Karpas-422 (cell line): ENCODE measurements around the gene OGN. TPM values are rescaled to one million over a fixed set of nuclear protein-coding genes. Genes with fewer than 3 reads are reported as not detected.

ENCODE experiments used
- DNase-seq: peaks from one replicate; pipeline ENCODE4 v3.0.0-alpha.2; 2015
- H2AFZ ChIP-seq: fragments of 200-600 bp; sonication (generic); 2 replicates; pipeline ENCODE4 v1.6.1; 2014; ENCODE audit warnings: antibody characterized with exemption, low read length, mixed read lengths
- H3K27ac ChIP-seq: fragments of 200-600 bp; sonication (generic); 2 replicates; pipeline ENCODE4 v1.5.1; 2014; ENCODE audit warnings: mild to moderate bottlenecking, low read length, moderate library complexity
- H3K27me3 ChIP-seq: fragments of 200-600 bp; sonication (generic); 2 replicates; pipeline ENCODE4 v1.6.1; 2014; ENCODE audit warnings: low read length, mixed read lengths
- H3K36me3 ChIP-seq: fragments of 200-600 bp; sonication (generic); 2 replicates; pipeline ENCODE4 v1.6.1; 2014; ENCODE audit warnings: low read length, mixed read lengths; ENCODE audit not compliant: insufficient read depth
- H3K4me1 ChIP-seq: fragments of 200-600 bp; sonication (generic); 2 replicates; pipeline ENCODE4 v1.6.1; 2014; ENCODE audit warnings: mild to moderate bottlenecking, low read length, mixed read lengths
- H3K4me2 ChIP-seq: fragments of 200-600 bp; sonication (generic); 2 replicates; pipeline ENCODE4 v1.6.1; 2014; ENCODE audit warnings: low read length, low read depth, mild to moderate bottlenecking; ENCODE audit not compliant: poor library complexity, severe bottlenecking
- H3K4me3 ChIP-seq: fragments of 200-600 bp; sonication (generic); 2 replicates; pipeline ENCODE4 v1.5.1; 2014; ENCODE audit warnings: mild to moderate bottlenecking, antibody characterized with exemption, low read length, mixed read lengths
- H3K79me2 ChIP-seq: fragments of 200-600 bp; sonication (generic); 2 replicates; pipeline ENCODE4 v1.6.1; 2014; ENCODE audit warnings: mild to moderate bottlenecking, low read length, mixed read lengths
- H3K9ac ChIP-seq: fragments of 200-600 bp; sonication (generic); 2 replicates; pipeline ENCODE4 v1.6.0; 2014; ENCODE audit warnings: low read length
- H3K9me2 ChIP-seq: fragments of 200-600 bp; sonication (generic), shearing (Covaris generic); replicated peaks from 2 replicates; pipeline ENCODE4 v1.6.0; 2014; ENCODE audit warnings: mild to moderate bottlenecking, low read length, moderate library complexity; ENCODE audit not compliant: insufficient read depth
- H3K9me3 ChIP-seq: fragments of 300-700, 200-600 bp; sonication (generic); 2 replicates; pipeline ENCODE4 v1.6.1; 2014; ENCODE audit warnings: low read length, mixed read lengths
- H4K20me1 ChIP-seq: fragments of 200-600 bp; sonication (generic); 2 replicates; pipeline ENCODE4 v1.6.1; 2014; ENCODE audit warnings: mild to moderate bottlenecking, antibody characterized with exemption, low read length, low read depth; ENCODE audit not compliant: insufficient read depth
- total RNA-seq: library from RNA; depleted of rRNA; stranded (reverse); fragments of >200 nt; shearing (Covaris generic); gene quantifications from 2 replicates; pipeline ENCODE4 v1.2.3, GENCODE V29; 2014; ENCODE audit warnings: low replicate concordance

Gene OGN
- total RNA-seq, 1 experiment from 2014 or later = 16.4 TPM

GRCh38 chr9:92397853-92398252, 6.5 kb downstream of the OGN start:
- no peaks in the 10 kb centered on the region for H3K27me3 ChIP-seq
- H3K79me2 ChIP-seq = peaks cover 34% of the 10 kb centered on the region
- no peak for DNase-seq
- no peaks in the 10 kb centered on the region for H3K9me2 ChIP-seq
- H3K4me1 ChIP-seq = peaks cover 14% of the 10 kb centered on the region
- H3K27ac ChIP-seq = no peak overlapping the region
- H4K20me1 ChIP-seq = no peaks in the 10 kb centered on the region
- no peak overlapping the region for H3K4me3 ChIP-seq
- no peak overlapping the region for H3K9ac ChIP-seq
- no peaks in the 10 kb centered on the region for H3K36me3 ChIP-seq
- no peaks in the 10 kb centered on the region for H3K9me3 ChIP-seq
- H3K4me2 ChIP-seq = no peak overlapping the region
- H2AFZ ChIP-seq = no peak overlapping the region

GRCh38 chr9:92395617-92396016, 8.8 kb downstream of the OGN start:
- Histone ChIP-seq H3K4me2 (no peak overlapping the region), H3K79me2 (peaks cover 18% of the 10 kb centered on the region), H3K4me1 (no peaks in the 10 kb centered on the region), H3K9ac (no peak overlapping the region), H3K36me3 (no peaks in the 10 kb centered on the region), H3K4me3 (no peak overlapping the region), H3K9me3 (no peaks in the 10 kb centered on the region), H3K27ac (no peak overlapping the region), H3K9me2 (no peaks in the 10 kb centered on the region), H4K20me1 (no peaks in the 10 kb centered on the region), H3K27me3 (no peaks in the 10 kb centered on the region), H2AFZ (no peak overlapping the region)
- no peak for DNase-seq

- H3K27me3 ChIP-seq = no peaks in the 10 kb centered on the region
- no peak for DNase-seq
Observed at GRCh38 chr9:92393686-92394085, 10.7 kb downstream of the OGN start.

GRCh38 chr9:92392690-92393089, 11.7 kb downstream of the OGN start:
- no peak overlapping the region for H3K4me3 ChIP-seq
- no peaks in the 10 kb centered on the region for H3K27me3 ChIP-seq
- H3K27ac ChIP-seq = no peak overlapping the region
- DNase-seq = no peak
- H3K9ac ChIP-seq = no peak overlapping the region
- no peak overlapping the region for H3K4me2 ChIP-seq
- no peaks in the 10 kb centered on the region for H3K4me1 ChIP-seq
- no peaks in the 10 kb centered on the region for H3K36me3 ChIP-seq
- no peaks in the 10 kb centered on the region for H3K9me3 ChIP-seq
- no peaks in the 10 kb centered on the region for H4K20me1 ChIP-seq
- no peaks in the 10 kb centered on the region for H3K9me2 ChIP-seq
- peaks cover 27% of the 10 kb centered on the region for H3K79me2 ChIP-seq
- no peak overlapping the region for H2AFZ ChIP-seq

More at GRCh38 chr9:92393686-92394085, 10.7 kb downstream of the OGN start:
- Histone ChIP-seq H4K20me1 (no peaks in the 10 kb centered on the region), H3K4me1 (no peaks in the 10 kb centered on the region), H3K79me2 (peaks cover 27% of the 10 kb centered on the region), H3K9me3 (no peaks in the 10 kb centered on the region), H3K4me3 (no peak overlapping the region), H3K27ac (no peak overlapping the region), H3K36me3 (no peaks in the 10 kb centered on the region), H2AFZ (no peak overlapping the region), H3K4me2 (no peak overlapping the region), H3K9ac (no peak overlapping the region), H3K9me2 (no peaks in the 10 kb centered on the region)

- peaks cover 56% of the 10 kb centered on the region for H3K79me2 ChIP-seq
- H3K9me3 ChIP-seq = no peaks in the 10 kb centered on the region
- H3K4me2 ChIP-seq = no peak overlapping the region
- H3K9ac ChIP-seq = no peak overlapping the region
- H3K27ac ChIP-seq = no peak overlapping the region
- H3K9me2 ChIP-seq = no peaks in the 10 kb centered on the region
- no peaks in the 10 kb centered on the region for H4K20me1 ChIP-seq
- DNase-seq = no peak
- no peaks in the 10 kb centered on the region for H3K27me3 ChIP-seq
- peaks cover 9% of the 10 kb centered on the region; the same call in 1 of the 2 replicates for H3K36me3 ChIP-seq
- H3K4me3 ChIP-seq = no peak overlapping the region
- peaks cover 3% of the 10 kb centered on the region for H3K4me1 ChIP-seq
- no peak overlapping the region for H2AFZ ChIP-seq
Observed at GRCh38 chr9:92385953-92386352, 18.4 kb downstream of the OGN start.

GRCh38 chr9:92385477-92385876, 18.9 kb downstream of the OGN start:
- no peak overlapping the region for H3K4me2 ChIP-seq

GRCh38 chr9:92385001-92385400, 19.4 kb downstream of the OGN start:
- H3K4me2 ChIP-seq = no peak overlapping the region
- no peak overlapping the region for H2AFZ ChIP-seq
- H3K27ac ChIP-seq = no peak overlapping the region
- no peaks in the 10 kb centered on the region for H3K27me3 ChIP-seq
- H3K4me1 ChIP-seq = peaks cover 3% of the 10 kb centered on the region
- DNase-seq = no peak
- peaks cover 10% of the 10 kb centered on the region; the same call in 1 of the 2 replicates for H3K36me3 ChIP-seq
- H3K9me2 ChIP-seq = no peaks in the 10 kb centered on the region
- no peak overlapping the region for H3K4me3 ChIP-seq
- H3K9me3 ChIP-seq = no peaks in the 10 kb centered on the region
- no peak overlapping the region for H3K9ac ChIP-seq
- H4K20me1 ChIP-seq = no peaks in the 10 kb centered on the region
- peaks cover 54% of the 10 kb centered on the region for H3K79me2 ChIP-seq

More at GRCh38 chr9:92385477-92385876, 18.9 kb downstream of the OGN start:
- no peak overlapping the region for H3K27ac ChIP-seq
- no peaks in the 10 kb centered on the region for H4K20me1 ChIP-seq
- H3K4me3 ChIP-seq = no peak overlapping the region
- H3K9me2 ChIP-seq = no peaks in the 10 kb centered on the region
- peaks cover 10% of the 10 kb centered on the region; the same call in 1 of the 2 replicates for H3K36me3 ChIP-seq
- H3K27me3 ChIP-seq = no peaks in the 10 kb centered on the region
- peaks cover 57% of the 10 kb centered on the region for H3K79me2 ChIP-seq
- DNase-seq = no peak
- H3K4me1 ChIP-seq = peaks cover 3% of the 10 kb centered on the region
- no peak overlapping the region for H3K9ac ChIP-seq
- no peak overlapping the region for H2AFZ ChIP-seq
- no peaks in the 10 kb centered on the region for H3K9me3 ChIP-seq

GRCh38 chr9:92384375-92384774, 20.0 kb downstream of the OGN start:
- no peak overlapping the region for H3K9ac ChIP-seq
- no peak overlapping the region for H2AFZ ChIP-seq
- H3K4me2 ChIP-seq = no peak overlapping the region
- H3K79me2 ChIP-seq = peaks cover 51% of the 10 kb centered on the region
- peaks cover 3% of the 10 kb centered on the region for H3K4me1 ChIP-seq
- H3K27me3 ChIP-seq = no peaks in the 10 kb centered on the region
- H3K4me3 ChIP-seq = no peak overlapping the region
- DNase-seq = no peak
- no peaks in the 10 kb centered on the region for H3K9me2 ChIP-seq
- H3K9me3 ChIP-seq = no peaks in the 10 kb centered on the region
- no peak overlapping the region for H3K27ac ChIP-seq
- no peaks in the 10 kb centered on the region for H4K20me1 ChIP-seq
- peaks cover 10% of the 10 kb centered on the region; the same call in 1 of the 2 replicates for H3K36me3 ChIP-seq

GRCh38 chr9:92381775-92382174, 22.6 kb downstream of the OGN start:
- peaks cover 10% of the 10 kb centered on the region; the same call in 1 of the 2 replicates for H3K36me3 ChIP-seq

More at GRCh38 chr9:92381775-92382174, 22.6 kb downstream of the OGN start:
- peaks cover 60% of the 10 kb centered on the region for H3K79me2 ChIP-seq
- no peak for DNase-seq
- no peaks in the 10 kb centered on the region for H3K9me2 ChIP-seq
- no peaks in the 10 kb centered on the region for H3K27me3 ChIP-seq
- H3K9me3 ChIP-seq = no peaks in the 10 kb centered on the region
- H3K4me2 ChIP-seq = no peak overlapping the region
- H3K4me1 ChIP-seq = peaks cover 3% of the 10 kb centered on the region
- no peak overlapping the region for H3K9ac ChIP-seq
- no peak overlapping the region for H3K4me3 ChIP-seq
- no peaks in the 10 kb centered on the region for H4K20me1 ChIP-seq
- H3K27ac ChIP-seq = no peak overlapping the region
- H2AFZ ChIP-seq = no peak overlapping the region
